A549 (cell line): ENCODE results near the gene ZIK1. TPM values are rescaled to one million over a fixed set of nuclear protein-coding genes. Genes with fewer than 3 reads are reported as not detected.

Experiments used
- ATAC-seq, 2 experiments: fragments of 200-7000 bp in 1 of 2; fragments of >200 bp in 1 of 2; cut with Nextera tagmentation in 1 of 2; cut with Tn5 transposase in 1 of 2; 3 replicates each; pipeline versions ENCODE4 v1.8.0 to v1.9.1; 2018 to 2020; ENCODE audit warnings: mild to moderate bottlenecking in 1 of 2, moderate library complexity in 1 of 2
- CTCF ChIA-PET: fragments of 300-600 bp; sonication (Branson Sonifier 250); formaldehyde crosslinking; extraction: SDS; loops from one replicate; lab custom pipeline; 2021; ENCODE audit warnings: antibody characterized with exemption, inconsistent platforms; lab: Yijun Ruan, JAX
- POLR2A ChIA-PET: fragments of 350-600 bp; formaldehyde crosslinking; extraction: SDS; loops from one replicate; lab custom pipeline; 2021; ENCODE audit warnings: antibody characterized with exemption, inconsistent platforms; lab: Yijun Ruan, JAX
- DNase-seq, 2 experiments: peaks; one replicate each; pipeline versions ENCODE4 v3.0.0 to v3.0.0-alpha.2; 2011 to 2016; ENCODE audit warnings: low read depth in 1 of 2, low spot score in 1 of 2
- FAIRE-seq: peaks from 2 replicates; lab custom pipeline; 2011; peaks lifted over from hg19 to GRCh38; lab: Jason Lieb, UNC
- H3K27ac ChIP-seq, 2 experiments: fragments of >200 bp; sonication (Bioruptor Twin); formaldehyde crosslinking; 3 replicates each; pipeline ENCODE4 v1.5.1; 2016 to 2017
- H3K4me1 ChIP-seq: fragments of >200 bp; sonication (Bioruptor Twin); formaldehyde crosslinking; 3 replicates; pipeline ENCODE4 v1.6.1; 2016
- H3K4me2 ChIP-seq: fragments of >200 bp; sonication (Bioruptor Twin); formaldehyde crosslinking; 3 replicates; pipeline ENCODE4 v1.6.1; 2016
- H3K4me3 ChIP-seq: fragments of >200 bp; sonication (Bioruptor Twin); formaldehyde crosslinking; 3 replicates; pipeline ENCODE4 v1.5.1; 2016
- H3K9me3 ChIP-seq: fragments of >200 bp; sonication (Bioruptor Twin); formaldehyde crosslinking; 3 replicates; pipeline ENCODE4 v1.6.1; 2016
- ATOH8 ChIP-seq: fragments of 250-450 bp; sonication (Bioruptor Pico); IDR thresholded peaks from 2 replicates; pipeline ENCODE4 v1.5.0; 2020; ENCODE audit warnings: low read depth, mild to moderate bottlenecking, moderate library complexity
- BHLHE40 ChIP-seq: IDR thresholded peaks from 2 replicates; pipeline ENCODE4 v1.6.1; 2012; ENCODE audit warnings: low read depth, low read length, inconsistent platforms
- CBX2 ChIP-seq: fragments of 200-600 bp; sonication (generic); IDR thresholded peaks from 2 replicates; pipeline ENCODE4 v1.6.1; 2016; ENCODE audit warnings: low read depth, mild to moderate bottlenecking, borderline replicate concordance
- CHD4 ChIP-seq: fragments of 200-600 bp; sonication (generic); IDR thresholded peaks from 2 replicates; pipeline ENCODE4 v1.6.1; 2016; ENCODE audit warnings: antibody characterized with exemption, mild to moderate bottlenecking, borderline replicate concordance
- ESRRA ChIP-seq: fragments of 150-350 bp; IDR thresholded peaks from 2 replicates; pipeline ENCODE4 v1.6.1; 2014; ENCODE audit warnings: mild to moderate bottlenecking, low read length, borderline replicate concordance
- FOSB ChIP-seq: fragments of 250-450 bp; sonication (Bioruptor Pico); IDR thresholded peaks from 2 replicates; pipeline ENCODE4 v1.5.0; 2020; ENCODE audit warnings: mild to moderate bottlenecking, moderate library complexity
- FOXS1 ChIP-seq: fragments of 250-450 bp; sonication (Bioruptor Pico); IDR thresholded peaks from 2 replicates; pipeline ENCODE4 v1.5.0; 2020; ENCODE audit warnings: mild to moderate bottlenecking, moderate library complexity
- GATA3 ChIP-seq: IDR thresholded peaks from 2 replicates; pipeline ENCODE4 v1.6.1; 2012; ENCODE audit warnings: borderline replicate concordance
- HDAC2 ChIP-seq: fragments of 200-600 bp; sonication (generic); IDR thresholded peaks from 2 replicates; pipeline ENCODE4 v1.6.1; 2016
- HES2 ChIP-seq: fragments of >200 bp; sonication (Bioruptor Twin); formaldehyde crosslinking; IDR thresholded peaks from 2 replicates; pipeline ENCODE4 v1.6.1; 2016
- HEYL ChIP-seq: fragments of 250-450 bp; sonication (Bioruptor Pico); IDR thresholded peaks from 2 replicates; pipeline ENCODE4 v1.8.0; 2021; ENCODE audit warnings: mild to moderate bottlenecking, moderate library complexity
- HOXB5 ChIP-seq: fragments of 250-450 bp; sonication (Bioruptor Pico); IDR thresholded peaks from 2 replicates; pipeline ENCODE4 v1.5.0; 2020; ENCODE audit warnings: mild to moderate bottlenecking, moderate library complexity
- JUNB ChIP-seq: fragments of >200 bp; sonication (Bioruptor Twin); formaldehyde crosslinking; IDR thresholded peaks from 2 replicates; pipeline ENCODE4 v1.6.1; 2016
- KDM5A ChIP-seq: fragments of 200-600 bp; sonication (generic); IDR thresholded peaks from 2 replicates; pipeline ENCODE4 v1.6.1; 2016; ENCODE audit warnings: antibody characterized with exemption, mild to moderate bottlenecking
- RAD21 ChIP-seq, 2 experiments: fragments of >200 bp in 1 of 2; sonication (Bioruptor Twin) in 1 of 2; formaldehyde crosslinking in 1 of 2; IDR thresholded peaks in 1 of 2; conservative IDR thresholded peaks in 1 of 2; 2 replicates in 1 of 2; 3 replicates in 1 of 2; pipeline ENCODE4 v1.6.1; 2012 to 2018; ENCODE audit warnings: inconsistent platforms in 1 of 2
- RNF2 ChIP-seq: fragments of 200-600 bp; sonication (generic); IDR thresholded peaks from 2 replicates; pipeline ENCODE4 v1.6.1; 2016; ENCODE audit warnings: low read depth, mild to moderate bottlenecking, antibody characterized with exemption, moderate library complexity, borderline replicate concordance
- TFCP2L1 ChIP-seq: fragments of 250-450 bp; sonication (Bioruptor Pico); IDR thresholded peaks from 2 replicates; pipeline ENCODE4 v1.5.0; 2021; ENCODE audit warnings: mild to moderate bottlenecking
- ZSCAN20 ChIP-seq: fragments of 250-450 bp; sonication (Bioruptor Pico); IDR thresholded peaks from 2 replicates; pipeline ENCODE4 v1.8.0; 2022; ENCODE audit warnings: mild to moderate bottlenecking, moderate library complexity
- WGBS: methylation state at CpG from one replicate; pipeline ENCODE4 v1.1.6; 2017; ENCODE audit errors: missing lambda C conversion rate; 5-methylcytosine and 5-hydroxymethylcytosine counted together
- polyA plus RNA-seq, 4 experiments: library from polyadenylated mRNA; depleted of rRNA in 3 of 4; stranded (reverse); fragments of >200 nt; fragmentation: RNase III in 1 of 4; extraction: RNeasy Plus Mini Kit Qiagen cat#74134 plus additional on column Dnase treatment in 1 of 4; gene quantifications; 2 replicates in 3 of 4; 3 replicates in 1 of 4; pipeline ENCODE4 v1.2.3, GENCODE V29; 2011 to 2017
- TF ChIP-seq, protein P1 (sequence below): fragments of 200-600 bp; sonication (generic); IDR thresholded peaks from 2 replicates; pipeline ENCODE4 v1.6.1; 2016; ENCODE audit warnings: antibody characterized with exemption, mild to moderate bottlenecking, moderate library complexity
- TF ChIP-seq, protein P2 (sequence below): IDR thresholded peaks from 2 replicates; pipeline ENCODE4 v1.6.1; 2012

The ZIK1 gene
- polyA plus RNA-seq, 2 of the 4 experiments (the other 2 are of a cell fraction): 0.03 TPM; not detected in 1

DNA sequence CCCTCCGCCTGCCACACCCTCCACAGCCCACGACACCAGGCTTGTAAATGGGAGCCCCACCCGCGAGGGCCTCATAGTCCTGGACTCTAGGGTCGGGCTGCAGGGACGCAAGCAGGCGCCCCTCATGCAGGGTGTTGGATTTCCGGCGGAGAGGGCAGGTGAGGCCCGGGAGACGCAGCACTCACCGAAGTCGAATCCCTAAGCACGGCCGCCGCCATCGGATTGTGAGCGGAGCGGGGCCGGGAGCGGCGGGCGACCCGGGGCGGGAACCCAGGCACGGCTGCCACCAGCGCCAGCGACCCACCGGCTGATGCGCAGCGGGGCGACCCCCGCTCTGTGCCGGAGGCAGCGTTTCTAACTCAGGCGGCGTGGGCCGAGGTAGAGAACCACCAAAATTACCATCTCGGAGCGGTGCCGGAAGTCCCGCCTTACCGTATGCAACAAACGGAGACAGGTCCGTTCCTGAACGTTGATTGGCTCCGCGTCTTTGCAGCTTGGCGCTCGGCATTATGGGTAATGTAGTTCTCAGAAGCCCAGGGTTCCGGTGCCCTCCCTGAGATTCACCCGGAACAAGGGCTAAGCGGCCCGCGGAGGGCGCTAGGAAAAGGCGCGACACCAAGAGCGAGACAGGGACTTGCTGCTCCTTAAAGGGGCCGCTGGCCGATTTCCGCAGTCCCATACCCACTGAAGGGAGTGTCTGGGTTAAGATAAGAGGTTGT lies 5.3 kb upstream of the ZIK1 start, which contains the start of gene ZNF416 (continued):
- TF ChIP-seq CBX2 (no peak), TFCP2L1 (CRISPR knock-in tag) (no peak), JUNB (no peak), RAD21 (conservative IDR thresholded peaks at IDR 0.05 in 1 of 2, IDR thresholded peaks at IDR 0.05 in 1 of 2) (peak; percentile 28 to 38; a peak in 1 of 5 replicates), FOSB (no peak), HOXB5 (CRISPR knock-in tag) (no peak), HEYL (CRISPR knock-in tag) (no peak), ZSCAN20 (CRISPR knock-in tag) (no peak), HDAC2 (no peak), ESRRA (no peak), BHLHE40 (no peak)

- no peak overlapping the region for H3K4me2 ChIP-seq
- TF ChIP-seq ATOH8 (no peak), JUNB (no peak), RNF2 (no peak), HES2 (no peak), KDM5A (no peak)
- TF ChIP-seq, protein P1, sequence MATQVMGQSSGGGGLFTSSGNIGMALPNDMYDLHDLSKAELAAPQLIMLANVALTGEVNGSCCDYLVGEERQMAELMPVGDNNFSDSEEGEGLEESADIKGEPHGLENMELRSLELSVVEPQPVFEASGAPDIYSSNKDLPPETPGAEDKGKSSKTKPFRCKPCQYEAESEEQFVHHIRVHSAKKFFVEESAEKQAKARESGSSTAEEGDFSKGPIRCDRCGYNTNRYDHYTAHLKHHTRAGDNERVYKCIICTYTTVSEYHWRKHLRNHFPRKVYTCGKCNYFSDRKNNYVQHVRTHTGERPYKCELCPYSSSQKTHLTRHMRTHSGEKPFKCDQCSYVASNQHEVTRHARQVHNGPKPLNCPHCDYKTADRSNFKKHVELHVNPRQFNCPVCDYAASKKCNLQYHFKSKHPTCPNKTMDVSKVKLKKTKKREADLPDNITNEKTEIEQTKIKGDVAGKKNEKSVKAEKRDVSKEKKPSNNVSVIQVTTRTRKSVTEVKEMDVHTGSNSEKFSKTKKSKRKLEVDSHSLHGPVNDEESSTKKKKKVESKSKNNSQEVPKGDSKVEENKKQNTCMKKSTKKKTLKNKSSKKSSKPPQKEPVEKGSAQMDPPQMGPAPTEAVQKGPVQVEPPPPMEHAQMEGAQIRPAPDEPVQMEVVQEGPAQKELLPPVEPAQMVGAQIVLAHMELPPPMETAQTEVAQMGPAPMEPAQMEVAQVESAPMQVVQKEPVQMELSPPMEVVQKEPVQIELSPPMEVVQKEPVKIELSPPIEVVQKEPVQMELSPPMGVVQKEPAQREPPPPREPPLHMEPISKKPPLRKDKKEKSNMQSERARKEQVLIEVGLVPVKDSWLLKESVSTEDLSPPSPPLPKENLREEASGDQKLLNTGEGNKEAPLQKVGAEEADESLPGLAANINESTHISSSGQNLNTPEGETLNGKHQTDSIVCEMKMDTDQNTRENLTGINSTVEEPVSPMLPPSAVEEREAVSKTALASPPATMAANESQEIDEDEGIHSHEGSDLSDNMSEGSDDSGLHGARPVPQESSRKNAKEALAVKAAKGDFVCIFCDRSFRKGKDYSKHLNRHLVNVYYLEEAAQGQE: no peak
- TF ChIP-seq, protein P2, sequence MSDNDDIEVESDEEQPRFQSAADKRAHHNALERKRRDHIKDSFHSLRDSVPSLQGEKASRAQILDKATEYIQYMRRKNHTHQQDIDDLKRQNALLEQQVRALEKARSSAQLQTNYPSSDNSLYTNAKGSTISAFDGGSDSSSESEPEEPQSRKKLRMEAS: no peak
- POLR2A ChIA-PET: no interaction called here
- H3K4me3 ChIP-seq: no peak overlapping the region
- FAIRE-seq (no peak), DNase-seq (no peak), ATAC-seq (no peak)
- no peaks in the 10 kb centered on the region for H3K4me1 ChIP-seq
- no peak overlapping the region for H3K27ac ChIP-seq
- WGBS: 54% methylated on average over 6 of the region's 21 CpGs
- CTCF ChIA-PET: no interaction called here
- H3K9me3 ChIP-seq: peaks cover 89% of the 10 kb centered on the region
Observed at GRCh38 chr19:57583104-57583520, 833 bp upstream of the ZIK1 start.

DNA sequence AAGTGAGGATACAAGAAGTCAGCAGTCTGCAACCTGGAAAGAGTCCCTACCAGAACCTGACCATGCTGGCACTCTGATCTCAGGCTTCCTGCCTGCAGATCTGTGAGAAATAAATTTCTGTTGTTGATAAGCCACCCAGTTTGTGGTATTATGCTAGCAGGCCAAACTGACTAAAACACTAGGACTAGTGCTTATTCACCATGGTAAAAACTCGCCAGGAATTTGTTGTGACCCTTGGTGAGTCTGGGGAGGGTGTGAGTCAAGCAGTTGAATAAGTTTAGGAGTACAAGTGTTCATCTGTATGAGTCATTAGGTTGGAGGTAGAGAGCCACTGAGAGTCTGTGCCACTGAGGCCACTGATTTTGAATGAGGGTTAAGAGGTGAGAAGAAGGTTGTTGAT lies 3.6 kb downstream of the ZIK1 start:
- no peak for ATAC-seq
- no peak for DNase-seq
- TF ChIP-seq GATA3: no peak
- TF ChIP-seq FOXS1 (CRISPR knock-in tag): no peak
- no peak for TF ChIP-seq CHD4
- TF ChIP-seq HES2: no peak
- Histone ChIP-seq H3K4me3 (no peak overlapping the region), H3K9me3 (peaks cover 92% of the 10 kb centered on the region), H3K4me2 (no peak overlapping the region), H3K27ac (no peak overlapping the region), H3K4me1 (no peaks in the 10 kb centered on the region)
- POLR2A ChIA-PET: no interaction called here
- CTCF ChIA-PET: no interaction called here
- FAIRE-seq: no peak
- 0% methylated on average over 1 of the region's 1 CpG for WGBS
